Activated naive CD8-positive, alpha-beta T cell (primary cell): ENCODE measurements around the gene DPP6.

Experiments used
- H3K27ac Mint-ChIP-seq: one replicate; pipeline ENCODE4 v1.8.0; 2021; ENCODE audit warnings: mixed read lengths
- H3K27me3 Mint-ChIP-seq: one replicate; pipeline ENCODE4 v1.8.0; 2021; ENCODE audit warnings: mixed read lengths
- H3K36me3 Mint-ChIP-seq: one replicate; pipeline ENCODE4 v1.8.0; 2021; ENCODE audit warnings: mixed read lengths
- H3K4me1 Mint-ChIP-seq: one replicate; pipeline ENCODE4 v1.8.0; 2021; ENCODE audit warnings: low read depth, mixed read lengths
- H3K4me3 Mint-ChIP-seq: one replicate; pipeline ENCODE4 v1.8.0; 2021; ENCODE audit warnings: mild to moderate bottlenecking, mixed read lengths
- H3K9me3 Mint-ChIP-seq: one replicate; pipeline ENCODE4 v1.8.0; 2021; ENCODE audit warnings: low read depth, mixed read lengths

Gene DPP6

DNA sequence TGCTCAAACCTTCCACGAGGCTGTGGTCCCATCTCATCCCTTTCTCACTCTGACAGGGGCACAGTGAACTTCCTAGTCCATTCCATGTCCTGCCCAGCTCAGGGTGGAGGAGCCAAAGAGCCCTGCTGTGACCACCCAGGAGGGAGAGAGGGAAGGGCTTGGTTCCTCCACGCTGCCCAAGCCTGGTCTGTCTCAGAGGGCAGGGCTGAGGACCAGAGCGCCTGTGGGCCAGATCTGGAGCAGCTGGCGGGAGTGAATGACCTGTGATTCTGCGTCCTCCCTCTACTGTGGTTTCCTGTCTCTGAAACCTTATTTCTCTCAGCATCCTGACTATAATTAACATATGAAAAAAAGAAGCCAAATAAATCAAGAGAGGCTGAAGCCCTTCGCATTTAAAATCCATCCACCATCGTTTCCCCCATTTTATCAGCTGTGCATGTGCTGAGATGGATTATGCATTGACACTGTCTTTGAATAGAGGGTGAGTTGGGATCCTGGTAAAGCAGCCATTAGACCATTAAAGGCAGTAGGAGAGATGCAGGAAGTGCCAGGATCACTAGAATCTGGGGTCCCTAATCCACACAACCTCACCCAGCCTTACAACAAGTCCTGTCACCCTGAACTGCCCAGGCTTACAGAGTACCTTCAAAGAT lies 165.6 kb downstream of the DPP6 start:
- no peaks in the 10 kb centered on the region for H3K9me3 Mint-ChIP-seq
- H3K4me1 Mint-ChIP-seq = no peaks in the 10 kb centered on the region
- H3K27me3 Mint-ChIP-seq = no peaks in the 10 kb centered on the region
- H3K27ac Mint-ChIP-seq = no peak overlapping the region
- H3K4me3 Mint-ChIP-seq = no peak overlapping the region
- no peaks in the 10 kb centered on the region for H3K36me3 Mint-ChIP-seq

GRCh38 chr7:154231732-154232131 lies 179.5 kb downstream of the DPP6 start:
- Mint-ChIP-seq H3K27ac (no peak overlapping the region), H3K4me3 (no peak overlapping the region), H3K9me3 (peaks cover 7% of the 10 kb centered on the region), H3K4me1 (no peaks in the 10 kb centered on the region), H3K27me3 (no peaks in the 10 kb centered on the region), H3K36me3 (no peaks in the 10 kb centered on the region)

- H3K27ac Mint-ChIP-seq = no peak overlapping the region
- peaks cover 7% of the 10 kb centered on the region for H3K9me3 Mint-ChIP-seq
- H3K27me3 Mint-ChIP-seq = no peaks in the 10 kb centered on the region
- no peaks in the 10 kb centered on the region for H3K4me1 Mint-ChIP-seq
- no peak overlapping the region for H3K4me3 Mint-ChIP-seq
- no peaks in the 10 kb centered on the region for H3K36me3 Mint-ChIP-seq
Measured at GRCh38 chr7:154232700-154233099, 180.5 kb downstream of the DPP6 start.

DNA sequence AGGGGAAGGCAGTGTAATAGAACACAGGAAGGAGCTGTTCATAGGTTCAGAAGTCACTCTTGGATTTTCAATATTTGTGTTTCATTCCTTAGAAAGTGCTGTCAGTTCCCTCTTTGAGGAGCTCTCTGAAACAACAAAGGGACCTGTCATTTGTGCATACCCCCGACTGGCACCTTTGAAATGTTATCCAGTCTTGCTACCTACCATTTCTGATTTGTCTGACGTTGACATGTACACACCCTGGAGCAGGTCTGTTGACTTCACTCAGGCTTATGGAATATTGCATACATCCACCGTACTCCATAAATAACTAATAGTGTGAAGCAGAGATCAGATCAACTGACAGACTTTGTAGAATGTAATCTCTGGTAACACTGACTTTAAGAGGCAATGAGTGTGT lies 189.8 kb downstream of the DPP6 start:
- peaks cover 16% of the 10 kb centered on the region for H3K9me3 Mint-ChIP-seq
- no peak overlapping the region for H3K4me3 Mint-ChIP-seq
- H3K36me3 Mint-ChIP-seq = no peaks in the 10 kb centered on the region
- no peak overlapping the region for H3K27ac Mint-ChIP-seq
- no peaks in the 10 kb centered on the region for H3K4me1 Mint-ChIP-seq
- no peaks in the 10 kb centered on the region for H3K27me3 Mint-ChIP-seq

- Mint-ChIP-seq H3K36me3 (no peaks in the 10 kb centered on the region), H3K9me3 (peaks cover 16% of the 10 kb centered on the region), H3K4me1 (no peaks in the 10 kb centered on the region), H3K27ac (no peak overlapping the region), H3K4me3 (no peak overlapping the region), H3K27me3 (no peaks in the 10 kb centered on the region)
Measured at GRCh38 chr7:154242709-154243108, 190.5 kb downstream of the DPP6 start.

DNA sequence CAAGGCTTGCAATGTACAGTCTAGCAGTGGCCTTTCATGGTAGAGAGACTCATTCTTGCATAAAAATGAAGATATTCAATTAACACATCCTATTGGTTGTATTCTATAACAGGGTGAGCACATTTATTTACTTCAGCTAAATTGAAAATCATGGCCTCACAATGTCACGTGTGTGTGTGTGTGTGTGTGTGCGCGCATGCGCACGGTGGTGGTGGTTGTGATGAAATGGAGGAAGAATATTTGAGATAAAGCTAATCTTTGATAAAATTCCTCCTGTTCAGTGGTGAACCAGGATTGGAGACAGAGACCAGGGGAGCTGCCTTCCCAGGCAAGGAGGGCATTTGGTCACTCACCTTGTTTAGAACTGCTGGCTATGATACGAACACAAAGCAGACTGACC lies 199.8 kb downstream of the DPP6 start:
- Mint-ChIP-seq H3K36me3 (no peaks in the 10 kb centered on the region), H3K9me3 (no peaks in the 10 kb centered on the region), H3K27me3 (no peaks in the 10 kb centered on the region), H3K27ac (no peak overlapping the region), H3K4me1 (no peaks in the 10 kb centered on the region), H3K4me3 (no peak overlapping the region)

- H3K36me3 Mint-ChIP-seq = no peaks in the 10 kb centered on the region
- no peaks in the 10 kb centered on the region for H3K4me1 Mint-ChIP-seq
- no peak overlapping the region for H3K4me3 Mint-ChIP-seq
- no peaks in the 10 kb centered on the region for H3K27me3 Mint-ChIP-seq
- no peaks in the 10 kb centered on the region for H3K9me3 Mint-ChIP-seq
- H3K27ac Mint-ChIP-seq = no peak overlapping the region
Measured at GRCh38 chr7:154253810-154254209, 201.6 kb downstream of the DPP6 start.

- H3K4me3 Mint-ChIP-seq = no peak overlapping the region
- peaks cover 3% of the 10 kb centered on the region for H3K27me3 Mint-ChIP-seq
- H3K27ac Mint-ChIP-seq = no peak overlapping the region
- no peaks in the 10 kb centered on the region for H3K4me1 Mint-ChIP-seq
- H3K36me3 Mint-ChIP-seq = no peaks in the 10 kb centered on the region
- no peaks in the 10 kb centered on the region for H3K9me3 Mint-ChIP-seq
Measured at GRCh38 chr7:154255324-154255723, 203.1 kb downstream of the DPP6 start.

- no peaks in the 10 kb centered on the region for H3K9me3 Mint-ChIP-seq
- H3K27ac Mint-ChIP-seq = no peak overlapping the region
- no peak overlapping the region for H3K4me3 Mint-ChIP-seq
- H3K4me1 Mint-ChIP-seq = no peaks in the 10 kb centered on the region
- H3K36me3 Mint-ChIP-seq = no peaks in the 10 kb centered on the region
- peaks cover 3% of the 10 kb centered on the region for H3K27me3 Mint-ChIP-seq
Measured at GRCh38 chr7:154256150-154256549, 204.0 kb downstream of the DPP6 start.

- Mint-ChIP-seq H3K27me3 (peaks cover 3% of the 10 kb centered on the region), H3K9me3 (no peaks in the 10 kb centered on the region), H3K4me1 (no peaks in the 10 kb centered on the region), H3K4me3 (no peak overlapping the region), H3K27ac (peak overlapping the region; percentile 19), H3K36me3 (no peaks in the 10 kb centered on the region)
Measured at GRCh38 chr7:154259396-154259795, 207.2 kb downstream of the DPP6 start.

GRCh38 chr7:154287356-154287755 lies 235.2 kb downstream of the DPP6 start:
- no peak overlapping the region for H3K27ac Mint-ChIP-seq
- H3K9me3 Mint-ChIP-seq = no peaks in the 10 kb centered on the region
- H3K4me3 Mint-ChIP-seq = no peak overlapping the region
- H3K27me3 Mint-ChIP-seq = no peaks in the 10 kb centered on the region
- H3K36me3 Mint-ChIP-seq = no peaks in the 10 kb centered on the region
- no peaks in the 10 kb centered on the region for H3K4me1 Mint-ChIP-seq

- no peaks in the 10 kb centered on the region for H3K4me1 Mint-ChIP-seq
Measured at GRCh38 chr7:154289119-154289518, 236.9 kb downstream of the DPP6 start.

GRCh38 chr7:154296443-154296842 lies 244.2 kb downstream of the DPP6 start:
- no peaks in the 10 kb centered on the region for H3K27me3 Mint-ChIP-seq
- no peaks in the 10 kb centered on the region for H3K4me1 Mint-ChIP-seq
- H3K9me3 Mint-ChIP-seq = no peaks in the 10 kb centered on the region
- H3K27ac Mint-ChIP-seq = no peak overlapping the region
- no peak overlapping the region for H3K4me3 Mint-ChIP-seq
- H3K36me3 Mint-ChIP-seq = no peaks in the 10 kb centered on the region

More at GRCh38 chr7:154289119-154289518, 236.9 kb downstream of the DPP6 start:
- H3K27ac Mint-ChIP-seq = no peak overlapping the region
- no peaks in the 10 kb centered on the region for H3K36me3 Mint-ChIP-seq
- H3K4me3 Mint-ChIP-seq = no peak overlapping the region
- H3K9me3 Mint-ChIP-seq = no peaks in the 10 kb centered on the region
- H3K27me3 Mint-ChIP-seq = no peaks in the 10 kb centered on the region

GRCh38 chr7:154299736-154300135 lies 247.5 kb downstream of the DPP6 start:
- no peaks in the 10 kb centered on the region for H3K4me1 Mint-ChIP-seq
- no peaks in the 10 kb centered on the region for H3K36me3 Mint-ChIP-seq
- no peak overlapping the region for H3K4me3 Mint-ChIP-seq
- H3K27ac Mint-ChIP-seq = no peak overlapping the region
- peaks cover 6% of the 10 kb centered on the region for H3K27me3 Mint-ChIP-seq
- H3K9me3 Mint-ChIP-seq = no peaks in the 10 kb centered on the region

DNA sequence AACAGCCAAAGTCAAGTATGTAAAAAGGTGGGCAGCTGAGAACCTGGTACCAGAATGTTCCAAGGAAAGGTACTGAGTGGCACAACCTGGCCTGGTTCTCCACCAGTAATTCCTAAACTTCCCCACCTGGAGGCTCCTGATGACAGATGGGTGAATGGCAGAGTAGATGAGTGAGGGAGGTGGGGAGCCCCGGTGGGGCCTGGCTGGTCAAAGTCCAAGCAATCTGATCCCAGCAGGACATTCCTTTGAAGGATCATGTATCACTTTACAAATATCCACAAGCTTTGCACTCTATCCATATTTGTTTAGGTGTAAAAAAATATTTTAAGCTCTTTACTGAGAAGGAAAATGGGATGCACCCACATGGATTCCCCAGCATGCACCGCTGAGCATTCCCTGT lies 250.2 kb downstream of the DPP6 start:
- Mint-ChIP-seq H3K36me3 (no peaks in the 10 kb centered on the region), H3K4me1 (no peaks in the 10 kb centered on the region), H3K27ac (no peak overlapping the region), H3K27me3 (peaks cover 10% of the 10 kb centered on the region), H3K4me3 (no peak overlapping the region), H3K9me3 (no peaks in the 10 kb centered on the region)

GRCh38 chr7:154304231-154304630 lies 252.0 kb downstream of the DPP6 start:
- H3K27ac Mint-ChIP-seq = no peak overlapping the region
- H3K4me3 Mint-ChIP-seq = no peak overlapping the region
- no peaks in the 10 kb centered on the region for H3K9me3 Mint-ChIP-seq
- H3K4me1 Mint-ChIP-seq = no peaks in the 10 kb centered on the region
- H3K27me3 Mint-ChIP-seq = peaks cover 10% of the 10 kb centered on the region
- no peaks in the 10 kb centered on the region for H3K36me3 Mint-ChIP-seq
